CD14-positive monocyte (primary cell): ENCODE results near the gene ZC3H7A. TPM values are rescaled to one million over a fixed set of nuclear protein-coding genes. Genes with fewer than 3 reads are reported as not detected.
A peak's percentile ranks its signal among the peaks of the same experiment; 100 is the strongest.

Experiments used
- DNase-seq, 3 donors: peaks; one replicate each; pipeline ENCODE4 v3.0.0-alpha.2; 2011 to 2022
- H2AFZ ChIP-seq: 2 replicates; pipeline ENCODE4 v1.6.0; 2012; ENCODE audit warnings: mild to moderate bottlenecking, low read depth, low read length, inconsistent platforms; ENCODE audit not compliant: insufficient read depth, poor library complexity, severe bottlenecking
- H3K27ac ChIP-seq, 2 donors: 1 replicate in 1 of 2; 2 replicates in 1 of 2; pipeline ENCODE4 v1.5.1; 2012 to 2013; ENCODE audit warnings: low read length in 2 of 2, control low read depth in 1 of 2, inconsistent platforms in 1 of 2, low read depth in 1 of 2, mild to moderate bottlenecking in 1 of 2
- H3K27me3 ChIP-seq, 2 donors: one replicate each; pipeline versions ENCODE4 v1.6.0 to v1.6.1; 2011 to 2013; ENCODE audit warnings: low read length in 2 of 2; ENCODE audit not compliant: control insufficient read depth in 2 of 2, insufficient read depth in 2 of 2
- H3K36me3 ChIP-seq, 2 donors: replicated peaks in 1 of 2; 1 replicate in 1 of 2; 2 replicates in 1 of 2; pipeline versions ENCODE4 v1.5.1 to v1.6.1; 2012 to 2013; ENCODE audit warnings: low read length in 2 of 2, control low read depth in 1 of 2, inconsistent platforms in 1 of 2, mild to moderate bottlenecking in 1 of 2; ENCODE audit not compliant: insufficient read depth in 2 of 2, control insufficient read depth in 1 of 2
- H3K4me1 ChIP-seq, 2 donors: 1 replicate in 1 of 2; 2 replicates in 1 of 2; pipeline versions ENCODE4 v1.5.1 to v1.6.1; 2012 to 2013; ENCODE audit warnings: low read length in 2 of 2, control low read depth in 1 of 2, inconsistent platforms in 1 of 2, mild to moderate bottlenecking in 1 of 2, moderate library complexity in 1 of 2; ENCODE audit not compliant: insufficient read depth in 2 of 2, control insufficient read depth in 1 of 2
- H3K4me2 ChIP-seq: replicated peaks from 2 replicates; pipeline ENCODE3; 2012; ENCODE audit warnings: low read length, moderate library complexity, mild to moderate bottlenecking; ENCODE audit not compliant: poor library complexity, severe bottlenecking; ENCODE audit errors: extremely low read depth
- H3K4me3 ChIP-seq, 3 experiments: fragments of 200-600 bp in 1 of 3; sonication (generic) in 1 of 3; replicated peaks in 1 of 3; 1 replicate in 2 of 3; 2 replicates in 1 of 3; pipeline ENCODE4 v1.5.1; 2011 to 2013; ENCODE audit warnings: low read length in 3 of 3, mild to moderate bottlenecking in 3 of 3, control low read depth in 2 of 3, low read depth in 2 of 3, inconsistent platforms in 1 of 3, moderate library complexity in 1 of 3
- H3K79me2 ChIP-seq: 2 replicates; pipeline ENCODE4 v1.6.0; 2012; ENCODE audit warnings: mild to moderate bottlenecking, control low read depth, inconsistent platforms, low read length, moderate library complexity; ENCODE audit not compliant: insufficient read depth
- H3K9ac ChIP-seq: 2 replicates; pipeline ENCODE4 v1.6.0; 2017; ENCODE audit warnings: low read length, mild to moderate bottlenecking; ENCODE audit not compliant: insufficient read depth, poor library complexity, severe bottlenecking
- H3K9me3 ChIP-seq, 2 donors: replicated peaks in 1 of 2; 1 replicate in 1 of 2; 2 replicates in 1 of 2; pipeline versions ENCODE4 v1.5.1 to v1.6.1; 2012 to 2013; ENCODE audit warnings: low read length in 2 of 2, control low read depth in 1 of 2; ENCODE audit not compliant: control insufficient read depth in 1 of 2, insufficient read depth in 1 of 2
- H4K20me1 ChIP-seq: 2 replicates; pipeline ENCODE4 v1.6.0; 2012; ENCODE audit warnings: mild to moderate bottlenecking, low read length, control low read depth, moderate library complexity; ENCODE audit not compliant: insufficient read depth
- H3K27ac Mint-ChIP-seq, 7 donors: one replicate each; pipeline ENCODE4 v1.8.0; 2020; ENCODE audit warnings: mild to moderate bottlenecking in 7 of 7, mixed read lengths in 7 of 7, moderate library complexity in 6 of 7, inconsistent platforms in 2 of 7
- H3K27me3 Mint-ChIP-seq, 3 donors: one replicate each; pipeline ENCODE4 v1.8.0; 2021 to 2022; ENCODE audit warnings: low read depth in 3 of 3, mild to moderate bottlenecking in 3 of 3, mixed read lengths in 3 of 3, moderate library complexity in 3 of 3, inconsistent platforms in 1 of 3
- H3K36me3 Mint-ChIP-seq, 2 donors: one replicate each; pipeline ENCODE4 v1.8.0; 2020; ENCODE audit warnings: mixed read lengths in 2 of 2, inconsistent platforms in 1 of 2, mild to moderate bottlenecking in 1 of 2
- H3K4me1 Mint-ChIP-seq: one replicate; pipeline ENCODE4 v1.8.0; 2020; ENCODE audit warnings: mild to moderate bottlenecking, mixed read lengths
- H3K4me3 Mint-ChIP-seq, 2 donors: one replicate each; pipeline ENCODE4 v1.8.0; 2020; ENCODE audit warnings: mild to moderate bottlenecking in 2 of 2, mixed read lengths in 2 of 2, moderate library complexity in 1 of 2
- H3K9me3 Mint-ChIP-seq, 7 donors: one replicate each; pipeline ENCODE4 v1.8.0; 2020 to 2022; ENCODE audit warnings: mixed read lengths in 7 of 7, mild to moderate bottlenecking in 6 of 7, moderate library complexity in 6 of 7, inconsistent platforms in 2 of 7
- WGBS: methylation state at CpG from one replicate; pipeline ENCODE4 v1.1.5; 2013; ENCODE audit warnings: missing lambda C conversion rate; ENCODE audit not compliant: insufficient coverage; 5-methylcytosine and 5-hydroxymethylcytosine counted together
- intact Hi-C, 2 donors: fragments of 100-400 bp; cut with micrococcal nuclease; formaldehyde crosslinking; loops; one replicate each; pipeline versions ENCODE4 v1.15.0 to v1.15.1; 2023
- polyA plus RNA-seq, 3 donors: library from polyadenylated mRNA; depleted of rRNA in 1 of 3; unstranded in 2 of 3; stranded (reverse) in 1 of 3; fragments of 300-500 nt in 2 of 3; fragments of >200 nt in 1 of 3; fragmentation: Illumina TruSeq in 2 of 3; gene quantifications; 1 replicate in 2 of 3; 2 replicates in 1 of 3; pipeline ENCODE4 v1.2.3, GENCODE V29; 2012 to 2021
- TF ChIP-seq, protein P1 (sequence below): fragments of 200-600 bp; IDR thresholded peaks from one replicate; pipeline ENCODE4 v1.8.0; 2022; ENCODE audit warnings: antibody characterized with exemption, mild to moderate bottlenecking

ZC3H7A gene
- polyA plus RNA-seq, 3 donors: 22.6 to 62.0 (median 27.5) TPM

DNA sequence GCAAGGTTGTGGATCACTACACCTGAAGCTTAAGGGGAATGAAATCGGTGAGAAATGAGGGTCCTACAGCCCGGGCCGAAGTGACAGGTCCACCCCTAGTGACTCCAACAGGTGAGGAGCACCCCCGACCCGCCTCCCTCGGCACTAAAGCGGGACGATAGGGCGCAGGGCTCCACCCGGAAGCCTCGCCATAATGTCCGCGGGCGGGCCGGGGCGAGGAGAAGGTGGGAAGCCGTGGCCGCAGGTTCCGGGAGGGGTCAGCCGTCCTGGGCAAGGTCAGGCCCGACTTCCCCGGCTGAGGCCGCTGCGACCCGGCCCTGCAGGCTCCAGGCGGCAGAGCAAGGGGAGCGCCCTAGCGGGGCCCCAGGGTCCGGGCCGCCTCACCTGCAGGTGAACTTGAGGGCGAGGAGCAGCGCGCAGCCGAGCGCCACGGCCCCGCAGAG is 54.9 kb downstream of the ZC3H7A start:
- H3K27ac ChIP-seq: peak overlapping the region; percentile 97 to 99
- peak overlapping the region; percentile 94 to 96 for H3K4me3 Mint-ChIP-seq
- peaks cover 42 to 60% of the 10 kb centered on the region in 2 donors for H3K4me1 ChIP-seq
- peaks cover 46% of the 10 kb centered on the region for H4K20me1 ChIP-seq
- H3K27ac Mint-ChIP-seq: peak overlapping the region; percentile 89 to 99 (median 97)
- TF ChIP-seq, protein P1, sequence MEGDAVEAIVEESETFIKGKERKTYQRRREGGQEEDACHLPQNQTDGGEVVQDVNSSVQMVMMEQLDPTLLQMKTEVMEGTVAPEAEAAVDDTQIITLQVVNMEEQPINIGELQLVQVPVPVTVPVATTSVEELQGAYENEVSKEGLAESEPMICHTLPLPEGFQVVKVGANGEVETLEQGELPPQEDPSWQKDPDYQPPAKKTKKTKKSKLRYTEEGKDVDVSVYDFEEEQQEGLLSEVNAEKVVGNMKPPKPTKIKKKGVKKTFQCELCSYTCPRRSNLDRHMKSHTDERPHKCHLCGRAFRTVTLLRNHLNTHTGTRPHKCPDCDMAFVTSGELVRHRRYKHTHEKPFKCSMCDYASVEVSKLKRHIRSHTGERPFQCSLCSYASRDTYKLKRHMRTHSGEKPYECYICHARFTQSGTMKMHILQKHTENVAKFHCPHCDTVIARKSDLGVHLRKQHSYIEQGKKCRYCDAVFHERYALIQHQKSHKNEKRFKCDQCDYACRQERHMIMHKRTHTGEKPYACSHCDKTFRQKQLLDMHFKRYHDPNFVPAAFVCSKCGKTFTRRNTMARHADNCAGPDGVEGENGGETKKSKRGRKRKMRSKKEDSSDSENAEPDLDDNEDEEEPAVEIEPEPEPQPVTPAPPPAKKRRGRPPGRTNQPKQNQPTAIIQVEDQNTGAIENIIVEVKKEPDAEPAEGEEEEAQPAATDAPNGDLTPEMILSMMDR: no peak
- H3K36me3 ChIP-seq: peaks cover 2 to 25% of the 10 kb centered on the region in 2 donors
- DNase-seq: peak in 2 of 3 donors; percentile 27 to 33
- H3K9ac ChIP-seq: peak overlapping the region; percentile 99
- H3K36me3 Mint-ChIP-seq: peaks cover 21 to 25% of the 10 kb centered on the region in 2 donors
- peak overlapping the region; percentile 96 to 99 (median 98) for H3K4me3 ChIP-seq
- H3K27me3 Mint-ChIP-seq: peaks cover 0 to 2% (median 0%) of the 10 kb centered on the region in 3 donors
- no peak overlapping the region for H2AFZ ChIP-seq
- H3K4me1 Mint-ChIP-seq: peaks cover 59% of the 10 kb centered on the region
- no peaks in the 10 kb centered on the region for H3K27me3 ChIP-seq
- H3K9me3 Mint-ChIP-seq: no peaks in the 10 kb centered on the region
- peak overlapping the region; percentile 95 for H3K4me2 ChIP-seq
- intact Hi-C loops: loop anchor here (5.0 kb wide), 4 partner anchors 35 to 110 kb away; partner anchors contain the start of genes ZC3H7A (in 2 of the 2) and RSL1D1 (in 1 of the 2)
- H3K79me2 ChIP-seq: peaks cover 53% of the 10 kb centered on the region
- H3K9me3 ChIP-seq: no peaks in the 10 kb centered on the region
- WGBS: 0% methylated on average over 36 of the region's 37 CpGs

DNA sequence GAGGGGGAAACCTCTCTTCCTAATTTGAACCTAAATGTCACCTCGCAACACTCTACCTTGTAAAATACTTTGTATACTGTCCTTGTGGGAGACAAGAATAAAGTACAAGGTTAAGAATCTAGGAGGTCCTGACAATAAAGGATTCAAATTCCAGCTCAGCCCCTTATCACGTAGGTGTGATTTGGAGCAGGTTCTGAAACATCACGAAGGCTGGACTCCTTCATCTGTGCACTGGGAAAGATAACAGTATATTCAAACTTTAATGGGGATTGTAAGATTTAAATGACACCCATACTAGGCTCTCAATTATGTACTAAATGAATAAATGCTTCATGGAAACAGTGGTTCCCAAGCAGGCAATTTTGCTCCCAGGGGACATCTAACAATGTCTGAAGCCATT is 56.5 kb downstream of the ZC3H7A start:
- Mint-ChIP-seq H3K27ac (peak overlapping the region in 4 of 7 donors; percentile 8 to 99 (median 97)), H3K27me3 (peaks cover 0 to 2% (median 1%) of the 10 kb centered on the region in 3 donors), H3K9me3 (no peaks in the 10 kb centered on the region), H3K36me3 (peaks cover 33 to 40% of the 10 kb centered on the region in 2 donors), H3K4me1 (peaks cover 59% of the 10 kb centered on the region), H3K4me3 (peak overlapping the region; percentile 94 to 96)
- intact Hi-C loops: loop anchor here (5.0 kb wide), 4 partner anchors 37 to 112 kb away; partner anchors contain the start of genes ZC3H7A (in 2 of the 2) and RSL1D1 (in 1 of the 2)
- Histone ChIP-seq H3K9me3 (no peaks in the 10 kb centered on the region), H4K20me1 (peaks cover 62% of the 10 kb centered on the region), H3K4me3 (peak overlapping the region in 1 of 3 experiments; percentile 98), H3K27ac (peak overlapping the region in 1 of 2 donors; percentile 99), H3K27me3 (no peaks in the 10 kb centered on the region), H3K79me2 (peaks cover 69% of the 10 kb centered on the region), H3K4me2 (peak overlapping the region; percentile 95), H3K9ac (no peak overlapping the region), H3K4me1 (peaks cover 42 to 60% of the 10 kb centered on the region in 2 donors), H2AFZ (no peak overlapping the region), H3K36me3 (peaks cover 16 to 37% of the 10 kb centered on the region in 2 donors)
- TF ChIP-seq, protein P1: no peak
- DNase-seq: no peak
- no CpG with 5 or more reads among the region's 3 CpGs for WGBS
